Uterus (tissue), 4 donors: ENCODE results near the gene SDC3. TPM values are rescaled to one million over a fixed set of nuclear protein-coding genes. Genes with fewer than 3 reads are reported as not detected.

Experiments used
- DNase-seq, 2 donors: peaks; one replicate each; pipeline ENCODE4 v3.0.0-alpha.2; 2019 to 2020
- H3K27ac ChIP-seq, 2 donors: fragments of 200-600 bp; sonication (generic); 1 replicate in 1 of 2; 2 replicates in 1 of 2; pipeline ENCODE4 v1.5.1; 2016 to 2018
- H3K27me3 ChIP-seq, 2 donors: fragments of 200-600 bp; sonication (generic); one replicate each; pipeline ENCODE4 v1.5.1; 2018 to 2019; ENCODE audit warnings: control low read depth in 1 of 2
- H3K36me3 ChIP-seq, 2 donors: fragments of 200-600 bp; sonication (generic); one replicate each; pipeline ENCODE4 v1.5.1; 2019; ENCODE audit warnings: control low read depth in 1 of 2
- H3K4me1 ChIP-seq, 2 donors: fragments of 200-600 bp; sonication (generic); one replicate each; pipeline ENCODE4 v1.5.1; 2018 to 2019; ENCODE audit warnings: control low read depth in 1 of 2
- H3K4me3 ChIP-seq, 2 donors: fragments of 200-600 bp; sonication (generic); 1 replicate in 1 of 2; 2 replicates in 1 of 2; pipeline ENCODE4 v1.5.1; 2018 to 2019; ENCODE audit warnings: mild to moderate bottlenecking in 1 of 2
- H3K9me3 ChIP-seq, 2 donors: fragments of 200-600 bp; sonication (generic); one replicate each; pipeline ENCODE4 v1.5.1; 2019; ENCODE audit warnings: control low read depth in 1 of 2
- POLR2A ChIP-seq, 2 donors: fragments of 450-650 bp; IDR thresholded peaks; one replicate each; pipeline ENCODE4 v1.6.1; 2016; ENCODE audit warnings: antibody characterized with exemption in 2 of 2, mild to moderate bottlenecking in 1 of 2, moderate library complexity in 1 of 2
- intact Hi-C: fragments of 100-400 bp; cut with DNase I; formaldehyde crosslinking; loops from one replicate; pipeline ENCODE4 v1.15.1; 2023; ENCODE audit warnings: low total_unique reads
- total RNA-seq, 4 donors: library from RNA; depleted of rRNA in 3 of 4; stranded (reverse); fragments of >200 nt in 3 of 4; gene quantifications; one replicate each; pipeline versions ENCODE4 v1.1.0 to v1.2.4, GENCODE V29; 2014 to 2023
- TF ChIP-seq, protein P1 (sequence below), 4 experiments: fragments of 200-600 bp in 2 of 4; fragments of 450-650 bp in 2 of 4; sonication (generic) in 2 of 4; IDR thresholded peaks; one replicate each; pipeline ENCODE4 v1.5.1; 2016 to 2019; ENCODE audit warnings: antibody characterized with exemption in 4 of 4, mild to moderate bottlenecking in 2 of 4, moderate library complexity in 1 of 4
- donor health status: DM: yes; HTN: yes; CAD: no.

Gene SDC3
- total RNA-seq, 4 donors from 2014 or later, result 12.4 to 38.3 (median 30.5) TPM

DNA sequence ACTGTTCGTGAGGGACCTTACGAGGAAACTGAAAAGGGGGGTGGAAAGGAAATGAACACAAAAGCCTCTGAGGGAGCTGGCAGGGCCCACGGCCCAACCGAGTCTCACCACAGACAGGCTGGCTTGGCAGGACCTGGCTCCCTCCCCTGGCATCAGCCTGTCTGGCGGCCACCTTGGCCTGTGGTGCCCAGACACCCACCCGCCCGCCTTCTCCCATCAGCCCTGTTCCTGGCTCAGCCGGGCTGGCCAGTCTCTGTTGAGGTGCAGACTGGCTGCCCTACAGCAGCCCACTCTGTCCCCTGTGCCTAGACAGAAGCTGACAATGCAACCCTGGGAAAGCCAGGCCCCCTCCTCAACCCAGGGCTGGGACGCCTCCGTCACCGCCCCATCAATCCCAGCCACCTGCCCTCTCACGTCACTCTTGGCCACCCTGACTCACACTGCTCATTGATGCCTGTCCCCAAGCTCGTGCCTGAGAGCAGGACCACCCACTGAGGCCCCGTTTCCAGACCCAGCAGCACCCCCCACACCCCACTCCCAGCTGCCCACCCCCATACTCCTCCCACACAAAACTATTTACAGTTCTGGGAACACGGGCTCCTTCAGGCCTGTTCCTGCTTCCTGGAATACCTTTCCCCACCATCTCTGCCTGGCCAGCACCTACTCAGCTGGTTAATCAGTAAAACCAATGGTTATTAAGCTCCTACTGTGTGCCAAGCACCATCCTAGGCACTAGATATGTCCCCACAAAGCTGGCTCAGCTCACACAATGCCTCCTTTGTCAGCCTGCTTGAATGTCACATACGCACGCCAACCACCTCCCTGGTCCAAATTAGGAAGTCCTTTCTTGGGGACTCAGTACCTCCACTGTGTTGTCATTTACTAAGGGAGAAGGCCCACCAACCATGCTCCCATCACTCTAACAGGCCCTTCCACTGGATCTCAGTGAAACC, 22.7 kb downstream of the SDC3 start:
- no peak for DNase-seq
- intact Hi-C loops, result no loop called here
- Histone ChIP-seq H3K9me3 (no peaks in the 10 kb centered on the region), H3K4me1 (peaks cover 4 to 5% of the 10 kb centered on the region in 2 donors), H3K36me3 (no peaks in the 10 kb centered on the region), H3K4me3 (no peak overlapping the region), H3K27me3 (no peaks in the 10 kb centered on the region), H3K27ac (peak overlapping the region in 1 of 2 donors; percentile 27)
- no peak for TF ChIP-seq POLR2A (IDR thresholded peaks at IDR 0.05)
- TF ChIP-seq, protein P1, sequence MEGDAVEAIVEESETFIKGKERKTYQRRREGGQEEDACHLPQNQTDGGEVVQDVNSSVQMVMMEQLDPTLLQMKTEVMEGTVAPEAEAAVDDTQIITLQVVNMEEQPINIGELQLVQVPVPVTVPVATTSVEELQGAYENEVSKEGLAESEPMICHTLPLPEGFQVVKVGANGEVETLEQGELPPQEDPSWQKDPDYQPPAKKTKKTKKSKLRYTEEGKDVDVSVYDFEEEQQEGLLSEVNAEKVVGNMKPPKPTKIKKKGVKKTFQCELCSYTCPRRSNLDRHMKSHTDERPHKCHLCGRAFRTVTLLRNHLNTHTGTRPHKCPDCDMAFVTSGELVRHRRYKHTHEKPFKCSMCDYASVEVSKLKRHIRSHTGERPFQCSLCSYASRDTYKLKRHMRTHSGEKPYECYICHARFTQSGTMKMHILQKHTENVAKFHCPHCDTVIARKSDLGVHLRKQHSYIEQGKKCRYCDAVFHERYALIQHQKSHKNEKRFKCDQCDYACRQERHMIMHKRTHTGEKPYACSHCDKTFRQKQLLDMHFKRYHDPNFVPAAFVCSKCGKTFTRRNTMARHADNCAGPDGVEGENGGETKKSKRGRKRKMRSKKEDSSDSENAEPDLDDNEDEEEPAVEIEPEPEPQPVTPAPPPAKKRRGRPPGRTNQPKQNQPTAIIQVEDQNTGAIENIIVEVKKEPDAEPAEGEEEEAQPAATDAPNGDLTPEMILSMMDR (IDR thresholded peaks at IDR 0.05), result no peak

DNA sequence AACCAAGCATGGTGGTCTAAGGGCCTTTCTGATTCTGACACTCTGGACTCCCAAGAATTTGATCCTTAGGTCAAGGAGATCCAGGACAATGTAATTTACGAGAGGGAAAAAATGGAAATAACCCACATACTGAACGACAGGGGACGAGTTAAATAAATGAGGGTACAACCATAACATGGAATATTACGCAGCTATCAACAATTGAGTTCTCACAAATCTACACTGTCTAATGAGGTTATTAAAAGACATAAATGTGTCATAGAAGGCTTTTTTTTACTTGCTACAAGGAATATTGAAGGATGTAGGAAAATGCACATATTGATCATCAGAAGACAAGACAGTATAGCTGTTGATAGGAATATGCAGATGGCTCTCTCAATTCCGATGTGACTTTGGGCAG, 23.8 kb downstream of the SDC3 start:
- H3K27me3 ChIP-seq, result no peaks in the 10 kb centered on the region
- no peak overlapping the region for H3K27ac ChIP-seq
- no peaks in the 10 kb centered on the region for H3K9me3 ChIP-seq
- H3K4me1 ChIP-seq, result peaks cover 4 to 5% of the 10 kb centered on the region in 2 donors
- TF ChIP-seq, protein P1 (IDR thresholded peaks at IDR 0.05), result no peak
- TF ChIP-seq POLR2A (IDR thresholded peaks at IDR 0.05), result no peak
- no peaks in the 10 kb centered on the region for H3K36me3 ChIP-seq
- intact Hi-C loops, result no loop called here
- DNase-seq, result no peak
- H3K4me3 ChIP-seq, result no peak overlapping the region

DNA sequence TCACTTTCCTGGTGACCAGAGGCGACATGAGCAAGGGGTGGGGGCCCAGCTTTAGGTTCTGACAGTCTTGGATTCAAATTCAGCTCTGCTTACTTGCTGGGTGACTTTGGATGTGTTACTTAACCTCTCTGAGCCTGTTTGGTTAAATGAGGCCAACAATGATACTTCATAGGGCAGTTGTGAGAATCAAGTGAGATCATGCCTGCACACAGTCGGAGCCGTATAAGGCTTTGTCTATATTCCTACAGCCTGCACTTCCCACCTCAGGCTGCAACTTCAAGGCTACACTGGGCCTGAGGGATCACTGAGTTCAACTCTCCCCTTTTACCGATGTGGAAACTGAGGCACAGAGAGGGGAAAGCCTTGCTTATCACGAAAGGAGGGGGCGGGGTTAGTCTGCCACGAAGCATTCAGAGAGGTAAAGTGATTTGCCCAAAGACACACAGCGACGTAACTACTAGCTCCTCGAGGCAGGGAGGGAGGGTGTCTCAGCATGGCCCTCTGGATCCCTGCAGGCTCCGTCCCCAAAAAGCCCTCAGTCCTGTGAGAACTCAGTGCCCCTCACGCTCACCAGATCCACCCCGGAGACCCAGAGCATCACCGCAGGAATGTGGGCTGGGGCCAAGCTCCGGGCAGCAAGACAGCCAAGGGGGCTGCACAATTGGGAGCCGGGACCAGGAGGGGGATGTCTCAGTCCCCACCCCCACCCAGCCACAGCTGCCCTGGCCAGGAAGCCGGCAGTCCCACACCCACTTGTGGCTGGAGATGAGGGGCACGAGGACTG, 25.0 kb downstream of the SDC3 start:
- Histone ChIP-seq H3K4me3 (no peak overlapping the region), H3K9me3 (no peaks in the 10 kb centered on the region), H3K36me3 (no peaks in the 10 kb centered on the region), H3K4me1 (peaks cover 0 to under 1% of the 10 kb centered on the region in 2 donors), H3K27ac (no peak overlapping the region), H3K27me3 (no peaks in the 10 kb centered on the region)
- TF ChIP-seq, protein P1 (IDR thresholded peaks at IDR 0.05), result no peak
- TF ChIP-seq POLR2A (IDR thresholded peaks at IDR 0.05), result no peak
- no peak for DNase-seq
- intact Hi-C loops, result no loop called here

DNA sequence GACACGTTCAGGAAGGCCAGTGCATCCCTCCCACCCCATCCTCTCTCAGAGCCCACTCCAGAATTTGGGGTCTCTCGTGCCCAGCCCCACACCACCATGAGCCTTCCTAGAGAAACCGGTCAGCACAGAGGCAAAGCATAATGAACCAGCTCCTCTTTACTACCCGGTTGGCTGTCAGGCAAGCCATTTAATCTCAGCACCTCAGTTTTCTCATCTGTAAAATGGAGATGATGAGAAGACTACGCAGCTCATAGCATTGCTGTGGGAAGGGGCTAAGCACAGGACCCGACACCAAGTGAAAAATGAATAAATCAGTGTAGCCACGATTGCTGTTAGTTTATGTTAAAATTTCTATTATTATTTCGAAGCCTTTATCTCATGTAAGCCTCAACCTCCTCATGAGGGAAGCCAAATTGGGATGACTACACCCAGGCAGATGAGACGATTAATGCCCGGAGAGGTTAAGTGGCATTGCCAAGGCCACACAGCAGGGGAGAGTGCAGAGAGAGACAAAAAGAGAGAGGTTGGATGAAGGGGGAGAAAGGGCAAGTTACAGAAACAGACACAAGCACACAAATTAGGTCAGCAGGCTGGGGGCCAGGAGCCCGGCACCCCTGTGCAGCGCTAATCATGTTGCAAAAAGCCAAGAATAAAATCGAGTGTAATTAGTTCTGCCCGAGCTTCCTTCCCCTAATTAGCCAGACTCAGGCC, 25.7 kb downstream of the SDC3 start:
- Histone ChIP-seq H3K27ac (no peak overlapping the region), H3K4me3 (no peak overlapping the region), H3K36me3 (no peaks in the 10 kb centered on the region), H3K9me3 (no peaks in the 10 kb centered on the region), H3K4me1 (no peaks in the 10 kb centered on the region), H3K27me3 (no peaks in the 10 kb centered on the region)
- DNase-seq, result no peak
- TF ChIP-seq POLR2A (IDR thresholded peaks at IDR 0.05), result no peak
- TF ChIP-seq, protein P1 (IDR thresholded peaks at IDR 0.05), result no peak
- intact Hi-C loops, result no loop called here
